ENCODE data around the gene CCDC141.
A peak's percentile ranks its signal among the peaks of the same experiment; 100 is the strongest.

Gene CCDC141

DNA sequence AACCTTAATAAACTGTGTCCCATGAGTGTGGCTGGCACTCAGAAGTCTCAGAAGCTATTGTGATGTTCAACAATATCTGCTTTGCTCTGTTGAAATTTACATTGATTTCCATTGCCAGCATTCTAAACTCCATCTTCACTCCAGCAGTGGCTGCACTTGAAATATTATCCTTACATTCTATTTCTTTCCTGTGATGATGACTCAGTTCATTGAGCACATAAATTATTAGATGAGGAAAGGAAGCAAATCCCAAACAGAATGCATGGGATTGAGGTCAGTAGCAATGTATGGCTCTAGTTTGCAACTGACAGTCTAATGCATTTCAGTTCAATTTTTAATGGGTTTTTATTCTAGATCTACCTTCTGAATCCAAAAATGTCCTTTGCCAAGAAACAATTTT is 150.3 kb downstream of the CCDC141 start:
- ChIA-PET CTCF (no interaction called here), POLR2A (no interaction called here)
- H3K4me3 ChIP-seq (ENCODE audit: low read depth, low read length) = no peak overlapping the region
- TF ChIP-seq CTCF (IDR thresholded peaks at IDR 0.05; ENCODE audit: insufficient read depth, low read length, missing control alignments) = no peak
- DNase-seq (ENCODE audit: low read depth, low spot score) = no peak

DNA sequence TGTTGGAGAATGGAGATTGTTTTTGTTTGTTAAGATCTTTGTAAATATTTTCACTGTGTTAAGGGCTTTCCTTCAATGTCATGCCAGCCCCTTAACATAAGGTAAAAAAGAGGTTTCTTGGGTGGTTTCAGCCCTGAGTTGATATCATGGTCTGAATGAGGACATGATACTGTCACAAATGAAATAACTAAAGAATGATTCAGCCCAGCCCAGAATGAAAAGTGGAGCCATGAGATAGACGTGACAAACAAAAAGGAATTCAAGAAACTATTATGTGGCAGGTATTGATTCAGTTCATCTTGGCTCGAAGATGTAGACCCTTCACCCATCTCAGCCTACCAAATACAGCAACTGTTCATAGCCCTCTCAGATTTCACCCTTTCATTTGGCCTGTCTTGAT is 154.1 kb downstream of the CCDC141 start:
- H3K4me3 ChIP-seq (ENCODE audit: low read depth, low read length) = no peak overlapping the region
- no peak for DNase-seq (ENCODE audit: low read depth, low spot score)
- ChIA-PET POLR2A (no interaction called here), CTCF (no interaction called here)
- no peak for TF ChIP-seq CTCF (IDR thresholded peaks at IDR 0.05; ENCODE audit: insufficient read depth, low read length, missing control alignments)

DNA sequence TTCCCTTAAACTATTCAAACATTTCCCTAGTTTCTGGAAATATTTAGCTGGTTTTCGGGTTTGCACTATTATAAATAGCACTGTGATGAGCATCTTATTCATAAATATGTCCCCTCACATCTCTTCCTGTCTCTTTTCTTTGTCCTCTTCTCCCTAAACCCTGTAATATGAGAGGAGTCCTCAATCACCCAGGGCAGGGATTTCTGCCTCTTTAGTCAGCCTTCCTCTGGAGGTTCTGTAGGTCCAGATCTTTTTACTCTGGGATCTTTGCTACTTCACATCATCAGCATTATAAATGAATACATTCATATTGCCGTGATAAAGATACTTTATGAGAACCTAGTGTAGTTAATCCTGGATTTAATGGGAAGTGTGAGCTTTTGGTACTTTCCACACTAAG is 154.8 kb downstream of the CCDC141 start:
- H3K4me3 ChIP-seq (ENCODE audit: low read depth, low read length) = no peak overlapping the region
- ChIA-PET CTCF (no interaction called here), POLR2A (no interaction called here)
- DNase-seq (ENCODE audit: low read depth, low spot score) = no peak
- TF ChIP-seq CTCF (IDR thresholded peaks at IDR 0.05; ENCODE audit: insufficient read depth, low read length, missing control alignments) = no peak

DNA sequence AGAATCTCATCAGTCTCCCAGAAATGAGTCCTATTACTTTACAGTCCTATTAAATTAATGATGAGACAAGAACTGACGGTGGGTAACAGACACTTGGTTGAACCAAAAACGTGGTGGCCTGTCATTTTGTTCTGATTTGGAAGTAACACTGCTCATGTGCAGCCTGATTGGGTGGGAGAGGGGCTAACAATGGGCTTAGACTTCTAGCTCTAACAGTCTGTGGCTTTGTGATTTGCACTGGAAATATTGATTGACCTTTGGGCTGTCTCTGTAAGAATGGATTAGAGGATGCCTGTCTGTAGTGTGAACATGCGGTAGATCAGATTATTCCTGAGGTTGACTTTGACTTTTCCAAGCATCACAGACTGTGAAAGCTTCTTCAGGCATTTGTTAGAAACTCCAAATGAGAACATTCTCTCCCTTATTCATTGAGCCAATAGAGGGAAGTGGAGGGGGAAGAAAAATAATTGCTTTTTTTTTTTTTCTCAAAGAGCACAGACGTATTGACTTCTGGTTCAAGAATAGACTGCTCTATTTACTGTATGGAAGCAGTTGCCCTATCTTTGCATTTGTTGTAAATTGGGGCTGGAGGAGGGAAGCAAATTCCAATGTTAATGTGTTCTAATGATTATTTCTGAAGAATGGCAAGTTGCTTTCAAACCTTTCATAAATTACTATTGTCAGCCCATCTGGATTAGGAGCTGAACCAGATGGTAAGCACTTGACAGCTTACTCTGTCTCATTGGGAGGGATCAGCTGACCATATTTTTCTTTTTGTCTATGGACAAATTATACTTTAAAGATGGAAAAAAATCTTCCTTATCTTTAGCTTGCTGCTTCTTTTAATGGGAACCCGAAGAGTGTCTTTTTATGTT is 156.9 kb downstream of the CCDC141 start:
- POLR2A ChIA-PET = no interaction called here
- CTCF ChIA-PET = interaction anchor here (1.5 kb wide), 1 partner anchor 237 kb away, joined by 5 read pairs; no protein-coding TSS in a partner anchor

DNA sequence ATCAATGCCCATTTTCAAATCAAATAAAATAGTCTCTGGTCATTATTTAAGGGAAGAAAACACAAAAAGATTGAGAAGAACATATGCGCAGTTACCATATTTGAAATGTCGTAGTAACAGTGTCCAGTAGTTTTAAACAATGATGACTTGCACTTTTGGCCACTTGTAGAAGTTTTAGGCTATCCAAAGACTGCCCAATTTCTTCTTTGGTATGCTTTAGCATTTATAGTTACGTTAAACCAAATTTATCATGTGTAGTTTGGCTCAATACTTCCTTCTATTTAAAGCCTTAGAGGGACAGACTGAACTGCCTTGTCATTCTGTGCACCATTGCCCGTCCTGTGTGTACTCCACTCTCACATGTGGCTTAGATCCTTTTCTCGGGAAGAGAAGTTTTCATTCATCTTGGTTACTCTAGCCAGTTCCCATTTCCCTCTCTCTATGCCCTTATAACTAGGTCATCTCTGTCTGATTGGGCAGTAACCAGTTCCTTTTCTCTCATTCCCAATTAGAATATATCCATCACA is 157.9 kb downstream of the CCDC141 start:
- ChIA-PET POLR2A (no interaction called here), CTCF (interaction anchor here (0.8 to 2.1 kb wide), 5 partner anchors 16 to 237 kb away, joined by 3 to 10 read pairs (median 5); no protein-coding TSS in a partner anchor)
- no peak overlapping the region for H3K4me3 ChIP-seq (ENCODE audit: low read depth, low read length)
- DNase-seq (ENCODE audit: low read depth, low spot score) = no peak
- no peak for TF ChIP-seq CTCF (IDR thresholded peaks at IDR 0.05; ENCODE audit: insufficient read depth, low read length, missing control alignments)

More for the DNA sequence above, 156.9 kb downstream of the CCDC141 start:
- no peak for TF ChIP-seq CTCF (IDR thresholded peaks at IDR 0.05; ENCODE audit: insufficient read depth, low read length, missing control alignments)
- no peak for DNase-seq (ENCODE audit: low read depth, low spot score)
- H3K4me3 ChIP-seq (ENCODE audit: low read depth, low read length) = no peak overlapping the region

DNA sequence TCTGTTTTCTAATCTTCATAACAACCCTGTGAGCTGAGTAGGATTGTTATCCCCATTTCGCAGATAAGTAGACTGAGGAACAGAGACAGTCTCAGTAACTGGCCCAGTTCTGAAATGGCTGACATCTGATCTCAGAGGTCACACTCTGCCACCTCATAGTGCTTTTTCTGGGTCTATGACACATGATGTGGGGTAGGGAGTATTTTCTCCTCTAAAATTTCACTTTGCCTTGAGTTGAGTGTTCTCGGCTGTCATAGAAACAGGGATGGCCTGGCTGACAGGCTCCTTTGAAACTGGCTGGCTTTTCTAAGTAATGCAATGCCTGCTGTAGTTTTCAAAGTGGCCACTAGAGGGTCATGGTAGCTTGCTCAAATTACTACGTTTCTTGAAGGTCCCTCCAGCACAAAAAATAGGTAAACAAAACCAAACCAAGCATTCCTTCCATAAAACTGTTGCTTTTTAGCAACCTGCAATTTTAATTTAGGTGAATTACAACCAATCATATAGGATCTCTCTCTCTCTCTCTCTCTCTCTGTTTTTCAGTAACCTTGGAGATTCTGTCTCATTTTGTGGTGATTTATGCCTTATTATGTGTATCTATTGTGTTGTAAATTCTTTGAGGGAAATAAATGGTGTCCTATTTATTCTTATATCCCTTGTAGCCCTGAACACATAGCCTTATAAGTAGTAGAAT is 158.5 kb downstream of the CCDC141 start:
- H3K4me3 ChIP-seq (ENCODE audit: low read depth, low read length) = no peak overlapping the region
- TF ChIP-seq CTCF (IDR thresholded peaks at IDR 0.05; ENCODE audit: insufficient read depth, low read length, missing control alignments) = peak; percentile 74
- ChIA-PET CTCF (interaction anchor here (0.8 to 2.4 kb wide), 11 partner anchors 12 to 238 kb away, joined by 3 to 12 read pairs (median 4); no protein-coding TSS in a partner anchor), POLR2A (no interaction called here)
- no peak for DNase-seq (ENCODE audit: low read depth, low spot score)
